OCI-LY7 (cell line): ENCODE results near the gene RGS17.

ENCODE experiments used
- CTCF ChIP-seq: fragments of 200-600 bp; sonication (generic); conservative IDR thresholded peaks from 2 replicates; pipeline ENCODE4 v1.5.1; 2014; ENCODE audit warnings: mild to moderate bottlenecking, antibody characterized with exemption, low read length, moderate library complexity, mixed read lengths
- EZH2phosphoT487 ChIP-seq: fragments of 200-600 bp; sonication (generic); IDR thresholded peaks from 2 replicates; pipeline ENCODE4 v1.6.1; 2018; ENCODE audit warnings: low read depth, borderline replicate concordance, mild to moderate bottlenecking, mixed run types, antibody characterized with exemption, low read length, moderate library complexity, mixed read lengths

- TF ChIP-seq CTCF (no peak), EZH2phosphoT487 (no peak)
Measured at GRCh38 chr6:152957796-152958195, 173.3 kb downstream of the RGS17 start.
